ENCODE measurements around the gene LIN52. TPM values are rescaled to one million over a fixed set of nuclear protein-coding genes. Genes with fewer than 3 reads are reported as not detected.

LIN52 gene
- polyA plus RNA-seq, 2 of the 4 experiments (the other 2 are of a cell fraction), result 9.3 to 10.8 TPM

DNA sequence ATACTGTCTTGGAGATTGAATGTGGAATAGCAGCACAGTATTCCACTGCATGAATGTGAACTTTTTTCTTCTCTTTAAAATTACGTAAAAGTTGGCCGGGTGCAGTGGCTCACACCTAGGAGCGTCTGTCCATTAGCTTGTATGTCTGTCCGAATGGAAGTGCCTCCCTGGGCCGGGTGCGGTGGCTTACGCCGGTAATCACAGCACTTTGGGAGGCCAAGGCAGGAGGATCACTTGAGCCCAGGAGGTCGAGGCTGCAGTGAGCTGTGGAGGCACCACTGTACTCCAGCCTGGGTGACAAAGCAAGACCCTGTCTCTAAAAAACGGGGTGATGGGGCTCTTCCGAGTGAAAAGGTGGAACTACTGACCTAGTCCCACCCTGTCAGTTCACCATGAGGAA lies 131.9 kb downstream of the LIN52 start:
- 59% methylated on average over 11 of the region's 11 CpGs for WGBS (ENCODE audit: missing lambda C conversion rate)
- no peak for TF ChIP-seq MAZ (IDR thresholded peaks at IDR 0.05; ENCODE audit: borderline replicate concordance, low read depth, low read length)
- Histone ChIP-seq H3K4me1 (no peaks in the 10 kb centered on the region), H3K4me3 (no peak overlapping the region), H3K4me2 (no peak overlapping the region), H3K27ac (no peak overlapping the region), H3K9me3 (no peaks in the 10 kb centered on the region)
- FAIRE-seq, result no peak
- no peak for DNase-seq (ENCODE audit: low read depth in 1 of 2, low spot score in 1 of 2)
- POLR2A ChIA-PET, result no interaction called here
- CTCF ChIA-PET, result interaction anchor here (0.7 to 4.3 kb wide), 16 partner anchors 8 to 262 kb away, joined by 3 to 20 read pairs (median 4); no protein-coding TSS in a partner anchor
- no peak for ATAC-seq

DNA sequence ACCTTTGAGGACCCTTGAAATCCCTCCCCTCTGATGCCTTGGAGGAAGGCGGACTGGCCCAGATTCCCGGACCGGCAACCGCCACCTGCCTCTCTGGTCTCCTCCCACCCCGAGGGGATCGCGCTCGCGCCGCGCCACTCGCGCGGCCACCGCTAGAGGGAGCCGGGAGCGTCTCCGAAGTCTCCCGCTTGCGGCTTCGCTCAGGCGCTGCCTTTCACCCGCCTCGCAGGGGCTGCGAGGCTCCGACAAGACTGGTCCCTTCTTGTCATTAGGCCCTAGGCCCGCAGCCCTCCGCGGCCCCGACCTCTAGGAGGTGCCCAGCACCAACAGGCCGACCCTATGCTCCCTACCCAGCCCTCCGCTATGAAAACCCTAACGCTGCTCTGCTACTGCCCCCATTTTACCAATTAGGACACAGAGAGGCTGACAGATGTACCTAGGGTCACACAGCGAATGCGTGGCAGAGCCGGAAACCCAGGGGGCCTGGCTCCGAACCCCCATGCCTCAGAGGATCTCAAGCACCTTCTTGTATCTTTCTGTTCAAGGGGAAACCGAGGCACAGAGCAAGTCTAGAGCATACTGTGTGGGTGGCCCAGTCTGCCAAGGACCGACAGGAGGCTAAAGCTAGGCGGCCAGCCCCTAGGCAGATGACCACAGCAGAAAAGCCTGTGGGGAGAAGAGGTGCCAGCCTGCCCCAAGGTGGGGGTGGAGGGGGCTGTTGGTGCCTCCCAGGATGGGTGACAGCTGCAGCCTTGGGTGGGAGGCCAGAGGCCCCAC lies 133.1 kb downstream of the LIN52 start:
- ATAC-seq (peak; percentile 95 to 98), FAIRE-seq (no peak), DNase-seq (ENCODE audit: low read depth in 1 of 2, low spot score in 1 of 2) (peak; percentile 69 to 90)
- TF ChIP-seq, protein P1, sequence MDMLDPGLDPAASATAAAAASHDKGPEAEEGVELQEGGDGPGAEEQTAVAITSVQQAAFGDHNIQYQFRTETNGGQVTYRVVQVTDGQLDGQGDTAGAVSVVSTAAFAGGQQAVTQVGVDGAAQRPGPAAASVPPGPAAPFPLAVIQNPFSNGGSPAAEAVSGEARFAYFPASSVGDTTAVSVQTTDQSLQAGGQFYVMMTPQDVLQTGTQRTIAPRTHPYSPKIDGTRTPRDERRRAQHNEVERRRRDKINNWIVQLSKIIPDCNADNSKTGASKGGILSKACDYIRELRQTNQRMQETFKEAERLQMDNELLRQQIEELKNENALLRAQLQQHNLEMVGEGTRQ (IDR thresholded peaks at IDR 0.05), result no peak
- TF ChIP-seq CHD2 (IDR thresholded peaks at IDR 0.05; ENCODE audit: low read length, partially characterized antibody) (no peak), KDM1A (IDR thresholded peaks at IDR 0.05; ENCODE audit: low read depth) (peak; percentile 61; the same call in 1 of the 2 replicates), SMC3 (IDR thresholded peaks at IDR 0.05) (peak; percentile 68), MYC (IDR thresholded peaks at IDR 0.05; ENCODE audit: borderline replicate concordance, low read length) (no peak), RAD21 (conservative IDR thresholded peaks at IDR 0.05 in 1 of 2, IDR thresholded peaks at IDR 0.05 in 1 of 2) (peak; percentile 51 to 52; a peak in 4 of 5 replicates), ZFP36 (IDR thresholded peaks at IDR 0.05; ENCODE audit: borderline replicate concordance, partially characterized antibody) (peak; percentile 78), PHF8 (IDR thresholded peaks at IDR 0.05; ENCODE audit: borderline replicate concordance, low read depth) (no peak)
- TF ChIP-seq, protein P2, sequence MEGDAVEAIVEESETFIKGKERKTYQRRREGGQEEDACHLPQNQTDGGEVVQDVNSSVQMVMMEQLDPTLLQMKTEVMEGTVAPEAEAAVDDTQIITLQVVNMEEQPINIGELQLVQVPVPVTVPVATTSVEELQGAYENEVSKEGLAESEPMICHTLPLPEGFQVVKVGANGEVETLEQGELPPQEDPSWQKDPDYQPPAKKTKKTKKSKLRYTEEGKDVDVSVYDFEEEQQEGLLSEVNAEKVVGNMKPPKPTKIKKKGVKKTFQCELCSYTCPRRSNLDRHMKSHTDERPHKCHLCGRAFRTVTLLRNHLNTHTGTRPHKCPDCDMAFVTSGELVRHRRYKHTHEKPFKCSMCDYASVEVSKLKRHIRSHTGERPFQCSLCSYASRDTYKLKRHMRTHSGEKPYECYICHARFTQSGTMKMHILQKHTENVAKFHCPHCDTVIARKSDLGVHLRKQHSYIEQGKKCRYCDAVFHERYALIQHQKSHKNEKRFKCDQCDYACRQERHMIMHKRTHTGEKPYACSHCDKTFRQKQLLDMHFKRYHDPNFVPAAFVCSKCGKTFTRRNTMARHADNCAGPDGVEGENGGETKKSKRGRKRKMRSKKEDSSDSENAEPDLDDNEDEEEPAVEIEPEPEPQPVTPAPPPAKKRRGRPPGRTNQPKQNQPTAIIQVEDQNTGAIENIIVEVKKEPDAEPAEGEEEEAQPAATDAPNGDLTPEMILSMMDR (IDR thresholded peaks at IDR 0.05), result peak; percentile 82
- TF ChIP-seq, protein P3, sequence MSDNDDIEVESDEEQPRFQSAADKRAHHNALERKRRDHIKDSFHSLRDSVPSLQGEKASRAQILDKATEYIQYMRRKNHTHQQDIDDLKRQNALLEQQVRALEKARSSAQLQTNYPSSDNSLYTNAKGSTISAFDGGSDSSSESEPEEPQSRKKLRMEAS (IDR thresholded peaks at IDR 0.05), result peak; percentile 72
- TF ChIP-seq, protein P4, sequence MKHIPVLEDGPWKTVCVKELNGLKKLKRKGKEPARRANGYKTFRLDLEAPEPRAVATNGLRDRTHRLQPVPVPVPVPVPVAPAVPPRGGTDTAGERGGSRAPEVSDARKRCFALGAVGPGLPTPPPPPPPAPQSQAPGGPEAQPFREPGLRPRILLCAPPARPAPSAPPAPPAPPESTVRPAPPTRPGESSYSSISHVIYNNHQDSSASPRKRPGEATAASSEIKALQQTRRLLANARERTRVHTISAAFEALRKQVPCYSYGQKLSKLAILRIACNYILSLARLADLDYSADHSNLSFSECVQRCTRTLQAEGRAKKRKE (CRISPR knock-in tag; IDR thresholded peaks at IDR 0.05; ENCODE audit: low read depth), result no peak
- TF ChIP-seq, protein P5, sequence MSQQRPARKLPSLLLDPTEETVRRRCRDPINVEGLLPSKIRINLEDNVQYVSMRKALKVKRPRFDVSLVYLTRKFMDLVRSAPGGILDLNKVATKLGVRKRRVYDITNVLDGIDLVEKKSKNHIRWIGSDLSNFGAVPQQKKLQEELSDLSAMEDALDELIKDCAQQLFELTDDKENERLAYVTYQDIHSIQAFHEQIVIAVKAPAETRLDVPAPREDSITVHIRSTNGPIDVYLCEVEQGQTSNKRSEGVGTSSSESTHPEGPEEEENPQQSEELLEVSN (IDR thresholded peaks at IDR 0.05; ENCODE audit: borderline replicate concordance, low read depth), result peak; percentile 62; the same call in 1 of the 2 replicates
- ChIA-PET POLR2A (no interaction called here), CTCF (interaction anchor here (0.9 to 4.3 kb wide), 19 partner anchors 8 to 261 kb away, joined by 3 to 33 read pairs (median 6); no protein-coding TSS in a partner anchor)
- peak overlapping the region; percentile 36 for H3K4me3 ChIP-seq
- H3K4me1 ChIP-seq, result no peaks in the 10 kb centered on the region
- H3K9me3 ChIP-seq, result no peaks in the 10 kb centered on the region
- 0 out of 6 replicates have a peak overlapping the region, but pooled peaks of 1 of the 2 experiments have one; percentile 24 for H3K27ac ChIP-seq
- 6% methylated on average over 29 of the region's 40 CpGs for WGBS (ENCODE audit: missing lambda C conversion rate)
- H3K4me2 ChIP-seq, result peak overlapping the region; percentile 95

DNA sequence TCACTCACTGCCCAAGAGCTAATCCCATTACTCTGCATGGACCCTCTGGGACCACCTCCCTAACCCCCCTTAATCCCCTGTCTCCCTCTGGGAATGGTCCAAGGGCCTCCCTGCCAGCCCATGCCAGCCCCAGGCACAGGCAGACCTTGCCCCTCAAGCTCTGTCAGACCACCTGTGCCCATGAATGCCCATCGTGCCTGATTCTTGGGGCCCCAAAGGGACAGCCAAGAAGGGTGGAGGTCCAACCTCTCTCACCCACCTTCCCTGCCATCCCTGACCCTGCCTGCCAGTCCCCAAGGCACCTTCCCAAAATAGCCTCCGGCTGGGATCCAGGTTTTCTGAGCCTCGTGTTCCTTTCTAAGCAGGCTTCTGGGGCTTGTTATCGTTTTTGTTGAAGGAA lies 133.7 kb downstream of the LIN52 start:
- Histone ChIP-seq H3K9me3 (no peaks in the 10 kb centered on the region), H3K27ac (no peak overlapping the region), H3K4me2 (no peak overlapping the region), H3K4me1 (no peaks in the 10 kb centered on the region), H3K4me3 (no peak overlapping the region)
- FAIRE-seq (no peak), DNase-seq (ENCODE audit: low read depth in 1 of 2, low spot score in 1 of 2) (no peak), ATAC-seq (0 out of 6 replicates have a peak, but pooled peaks of 1 of the 2 experiments have one; percentile 4)
- TF ChIP-seq, protein P6, sequence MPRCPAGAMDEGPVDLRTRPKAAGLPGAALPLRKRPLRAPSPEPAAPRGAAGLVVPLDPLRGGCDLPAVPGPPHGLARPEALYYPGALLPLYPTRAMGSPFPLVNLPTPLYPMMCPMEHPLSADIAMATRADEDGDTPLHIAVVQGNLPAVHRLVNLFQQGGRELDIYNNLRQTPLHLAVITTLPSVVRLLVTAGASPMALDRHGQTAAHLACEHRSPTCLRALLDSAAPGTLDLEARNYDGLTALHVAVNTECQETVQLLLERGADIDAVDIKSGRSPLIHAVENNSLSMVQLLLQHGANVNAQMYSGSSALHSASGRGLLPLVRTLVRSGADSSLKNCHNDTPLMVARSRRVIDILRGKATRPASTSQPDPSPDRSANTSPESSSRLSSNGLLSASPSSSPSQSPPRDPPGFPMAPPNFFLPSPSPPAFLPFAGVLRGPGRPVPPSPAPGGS (IDR thresholded peaks at IDR 0.05), result no peak
- TF ChIP-seq BHLHE40 (IDR thresholded peaks at IDR 0.05; ENCODE audit: low read depth, low read length) (no peak), EHMT2 (IDR thresholded peaks at IDR 0.05; ENCODE audit: low read depth) (no peak), ZFP36 (IDR thresholded peaks at IDR 0.05; ENCODE audit: borderline replicate concordance, partially characterized antibody) (no peak), ZNF302 (CRISPR knock-in tag; IDR thresholded peaks at IDR 0.05) (no peak), SMC3 (IDR thresholded peaks at IDR 0.05) (no peak), RFX5 (IDR thresholded peaks at IDR 0.05) (no peak), ZC3H11A (IDR thresholded peaks at IDR 0.05) (no peak), ESRRA (IDR thresholded peaks at IDR 0.05; ENCODE audit: borderline replicate concordance, low read length) (no peak), MYC (IDR thresholded peaks at IDR 0.05; ENCODE audit: borderline replicate concordance, low read length) (no peak), RNF2 (IDR thresholded peaks at IDR 0.05; ENCODE audit: borderline replicate concordance, low read depth) (no peak), CEBPB (IDR thresholded peaks at IDR 0.05) (no peak), SREBF2 (IDR thresholded peaks at IDR 0.05) (no peak), CBX8 (IDR thresholded peaks at IDR 0.05) (no peak), JUNB (IDR thresholded peaks at IDR 0.05) (no peak), FOXS1 (CRISPR knock-in tag; IDR thresholded peaks at IDR 0.05) (no peak), HOXB5 (CRISPR knock-in tag; IDR thresholded peaks at IDR 0.05) (no peak)
- WGBS (ENCODE audit: missing lambda C conversion rate), result 30% methylated on average over 4 of the region's 4 CpGs
- ChIA-PET CTCF (interaction anchor here (0.9 to 4.3 kb wide), 17 partner anchors 8 to 123 kb away, joined by 3 to 33 read pairs (median 5); partner anchors contain the start of gene VSX2), POLR2A (no interaction called here)
